ENCODE data around the gene DIAPH2.

- TF ChIP-seq POLR2A (IDR thresholded peaks at IDR 0.05; ENCODE audit: low read depth, low read length): no peak
- no peak for TF ChIP-seq POLR2AphosphoS5 (IDR thresholded peaks at IDR 0.05; ENCODE audit: low read depth, low read length)
- no peak for TF ChIP-seq TAF1 (IDR thresholded peaks at IDR 0.05; ENCODE audit: low read depth, low read length)
- no peak for TF ChIP-seq SPI1 (IDR thresholded peaks at IDR 0.05; ENCODE audit: low read depth, low read length)
- no peak for TF ChIP-seq POU2F2 (IDR thresholded peaks at IDR 0.05; ENCODE audit: low read depth, low read length)
- TF ChIP-seq PAX5 (IDR thresholded peaks at IDR 0.05; ENCODE audit: insufficient read depth, low read length, severe bottlenecking): no peak
Observed at GRCh38 chrX:96683997-96684338, 674 bp upstream of the DIAPH2 start.

All from GM12891 (cell line).